ENCODE measurements around the gene CTNND2.

Gene CTNND2

DNA sequence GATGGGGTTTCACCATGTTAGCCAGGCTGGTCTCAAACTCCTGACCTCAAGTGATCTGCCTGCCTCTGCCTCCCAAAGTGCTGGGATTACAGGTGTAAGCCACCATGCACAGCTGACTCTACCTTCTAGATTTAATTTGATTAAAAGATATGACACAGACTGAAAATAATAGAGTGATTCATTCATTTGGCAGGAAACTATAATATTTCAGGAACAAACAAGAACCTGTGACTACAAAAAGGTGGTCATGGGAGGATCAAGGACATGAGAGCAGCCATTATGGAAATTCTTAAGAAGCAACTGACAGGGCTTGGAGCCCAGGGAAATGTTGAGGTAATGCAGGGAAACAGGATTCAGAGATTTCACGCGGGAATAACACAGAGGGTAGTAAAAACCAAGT lies 877.7 kb downstream of the CTNND2 start:
- Histone ChIP-seq H3K9ac (ENCODE audit: low read length) (no peak overlapping the region), H3K9me3 (replicated peaks; ENCODE audit: insufficient read depth, low read length) (no peaks in the 10 kb centered on the region), H3K27ac (ENCODE audit: low read length) (no peak overlapping the region), H3K79me2 (ENCODE audit: low read length) (no peaks in the 10 kb centered on the region), H3K4me2 (ENCODE audit: low read depth, low read length) (no peak overlapping the region), H4K20me1 (ENCODE audit: insufficient read depth, low read length) (no peaks in the 10 kb centered on the region), H3K4me1 (ENCODE audit: low read length) (peaks cover 34% of the 10 kb centered on the region), H3K36me3 (replicated peaks; ENCODE audit: insufficient read depth, low read length) (no peaks in the 10 kb centered on the region), H3K27me3 (replicated peaks; ENCODE audit: insufficient read depth, low read length) (no peaks in the 10 kb centered on the region), H2AFZ (ENCODE audit: low read length) (no peak overlapping the region), H3F3A (ENCODE audit: insufficient read depth, low read length) (no peaks in the 10 kb centered on the region), H3K9me2 (replicated peaks; ENCODE audit: insufficient read depth, low read length) (no peaks in the 10 kb centered on the region), H3K4me3 (ENCODE audit: low read length) (no peak overlapping the region)
- no peak for TF ChIP-seq EZH2 (optimal IDR thresholded peaks at IDR 0.05; ENCODE audit: low read depth, low read length)
- no peak for TF ChIP-seq EZH2phosphoT487 (IDR thresholded peaks at IDR 0.05; ENCODE audit: low read length)
- TF ChIP-seq, protein P1, sequence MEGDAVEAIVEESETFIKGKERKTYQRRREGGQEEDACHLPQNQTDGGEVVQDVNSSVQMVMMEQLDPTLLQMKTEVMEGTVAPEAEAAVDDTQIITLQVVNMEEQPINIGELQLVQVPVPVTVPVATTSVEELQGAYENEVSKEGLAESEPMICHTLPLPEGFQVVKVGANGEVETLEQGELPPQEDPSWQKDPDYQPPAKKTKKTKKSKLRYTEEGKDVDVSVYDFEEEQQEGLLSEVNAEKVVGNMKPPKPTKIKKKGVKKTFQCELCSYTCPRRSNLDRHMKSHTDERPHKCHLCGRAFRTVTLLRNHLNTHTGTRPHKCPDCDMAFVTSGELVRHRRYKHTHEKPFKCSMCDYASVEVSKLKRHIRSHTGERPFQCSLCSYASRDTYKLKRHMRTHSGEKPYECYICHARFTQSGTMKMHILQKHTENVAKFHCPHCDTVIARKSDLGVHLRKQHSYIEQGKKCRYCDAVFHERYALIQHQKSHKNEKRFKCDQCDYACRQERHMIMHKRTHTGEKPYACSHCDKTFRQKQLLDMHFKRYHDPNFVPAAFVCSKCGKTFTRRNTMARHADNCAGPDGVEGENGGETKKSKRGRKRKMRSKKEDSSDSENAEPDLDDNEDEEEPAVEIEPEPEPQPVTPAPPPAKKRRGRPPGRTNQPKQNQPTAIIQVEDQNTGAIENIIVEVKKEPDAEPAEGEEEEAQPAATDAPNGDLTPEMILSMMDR (IDR thresholded peaks at IDR 0.05; ENCODE audit: low read length) = no peak
- DNase-seq = no peak

DNA sequence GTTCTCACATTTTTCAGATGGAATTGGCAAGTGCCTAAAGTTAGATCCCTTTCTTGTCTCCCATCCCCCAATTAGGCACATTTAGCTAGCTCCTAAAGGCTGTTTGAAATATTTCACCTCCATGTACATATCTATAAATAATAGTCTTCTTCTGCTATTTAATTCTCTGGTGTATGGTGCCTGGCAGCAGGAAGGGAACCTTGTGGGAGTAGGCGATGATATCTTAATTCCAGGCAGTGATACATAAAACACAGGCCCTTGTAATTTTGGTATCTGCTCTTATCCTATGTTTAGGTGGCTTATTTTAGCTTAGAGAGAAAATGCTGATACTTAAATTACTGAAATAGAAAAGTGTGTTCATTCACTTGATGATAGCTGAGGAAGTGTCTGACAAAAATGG lies 880.3 kb downstream of the CTNND2 start:
- no peaks in the 10 kb centered on the region for H4K20me1 ChIP-seq (ENCODE audit: insufficient read depth, low read length)
- no peaks in the 10 kb centered on the region for H3K36me3 ChIP-seq (replicated peaks; ENCODE audit: insufficient read depth, low read length)
- no peak overlapping the region for H2AFZ ChIP-seq (ENCODE audit: low read length)
- H3K4me3 ChIP-seq (ENCODE audit: low read length) = no peak overlapping the region
- no peak overlapping the region for H3K9ac ChIP-seq (ENCODE audit: low read length)
- H3F3A ChIP-seq (ENCODE audit: insufficient read depth, low read length) = no peaks in the 10 kb centered on the region
- no peaks in the 10 kb centered on the region for H3K79me2 ChIP-seq (ENCODE audit: low read length)
- DNase-seq = no peak
- H3K9me3 ChIP-seq (replicated peaks; ENCODE audit: insufficient read depth, low read length) = no peaks in the 10 kb centered on the region
- H3K27ac ChIP-seq (ENCODE audit: low read length) = no peak overlapping the region
- H3K27me3 ChIP-seq (replicated peaks; ENCODE audit: insufficient read depth, low read length) = no peaks in the 10 kb centered on the region
- TF ChIP-seq EZH2 (optimal IDR thresholded peaks at IDR 0.05; ENCODE audit: low read depth, low read length) (no peak), EZH2phosphoT487 (IDR thresholded peaks at IDR 0.05; ENCODE audit: low read length) (no peak)
- TF ChIP-seq, protein P1 (IDR thresholded peaks at IDR 0.05; ENCODE audit: low read length) = no peak
- H3K4me2 ChIP-seq (ENCODE audit: low read depth, low read length) = no peak overlapping the region
- H3K9me2 ChIP-seq (replicated peaks; ENCODE audit: insufficient read depth, low read length) = no peaks in the 10 kb centered on the region
- peaks cover 22% of the 10 kb centered on the region for H3K4me1 ChIP-seq (ENCODE audit: low read length)

DNA sequence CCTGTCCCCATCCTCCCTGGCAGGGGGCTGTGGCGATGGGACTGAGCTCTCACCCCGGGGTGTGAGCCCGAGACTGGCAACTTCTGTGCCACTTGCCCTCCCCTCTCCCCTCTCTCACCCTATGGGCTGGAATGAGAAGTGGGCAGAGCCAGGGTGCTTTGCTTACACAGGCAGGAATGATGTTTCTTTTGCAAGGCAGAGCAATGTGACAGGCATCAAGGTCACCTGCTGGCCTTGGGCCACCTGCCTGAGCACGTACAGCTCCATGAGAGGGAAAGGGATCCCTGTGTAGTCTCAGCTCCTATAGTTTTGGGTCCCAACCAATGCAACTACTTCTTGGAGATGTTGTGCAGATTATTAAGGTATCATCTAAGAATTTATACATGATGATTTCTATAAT lies 890.5 kb downstream of the CTNND2 start:
- no peak for DNase-seq
- Histone ChIP-seq H3K4me3 (ENCODE audit: low read length) (no peak overlapping the region), H3K9me2 (replicated peaks; ENCODE audit: insufficient read depth, low read length) (no peaks in the 10 kb centered on the region), H3K4me1 (ENCODE audit: low read length) (no peaks in the 10 kb centered on the region), H3K9me3 (replicated peaks; ENCODE audit: insufficient read depth, low read length) (no peaks in the 10 kb centered on the region), H3K27me3 (replicated peaks; ENCODE audit: insufficient read depth, low read length) (no peaks in the 10 kb centered on the region), H3K4me2 (ENCODE audit: low read depth, low read length) (no peak overlapping the region), H3K36me3 (replicated peaks; ENCODE audit: insufficient read depth, low read length) (no peaks in the 10 kb centered on the region), H2AFZ (ENCODE audit: low read length) (no peak overlapping the region), H3K9ac (ENCODE audit: low read length) (no peak overlapping the region), H3F3A (ENCODE audit: insufficient read depth, low read length) (no peaks in the 10 kb centered on the region), H3K27ac (ENCODE audit: low read length) (no peak overlapping the region), H3K79me2 (ENCODE audit: low read length) (no peaks in the 10 kb centered on the region), H4K20me1 (ENCODE audit: insufficient read depth, low read length) (no peaks in the 10 kb centered on the region)
- TF ChIP-seq, protein P1 (IDR thresholded peaks at IDR 0.05; ENCODE audit: low read length) = no peak
- no peak for TF ChIP-seq EZH2 (optimal IDR thresholded peaks at IDR 0.05; ENCODE audit: low read depth, low read length)
- TF ChIP-seq EZH2phosphoT487 (IDR thresholded peaks at IDR 0.05; ENCODE audit: low read length) = no peak
